ENCODE results near the gene DARS1. TPM values are rescaled to one million over a fixed set of nuclear protein-coding genes. Genes with fewer than 3 reads are reported as not detected.

Gene DARS1
- polyA plus RNA-seq, 4 donors = 27.8 to 72.8 (median 33.1) TPM

DNA sequence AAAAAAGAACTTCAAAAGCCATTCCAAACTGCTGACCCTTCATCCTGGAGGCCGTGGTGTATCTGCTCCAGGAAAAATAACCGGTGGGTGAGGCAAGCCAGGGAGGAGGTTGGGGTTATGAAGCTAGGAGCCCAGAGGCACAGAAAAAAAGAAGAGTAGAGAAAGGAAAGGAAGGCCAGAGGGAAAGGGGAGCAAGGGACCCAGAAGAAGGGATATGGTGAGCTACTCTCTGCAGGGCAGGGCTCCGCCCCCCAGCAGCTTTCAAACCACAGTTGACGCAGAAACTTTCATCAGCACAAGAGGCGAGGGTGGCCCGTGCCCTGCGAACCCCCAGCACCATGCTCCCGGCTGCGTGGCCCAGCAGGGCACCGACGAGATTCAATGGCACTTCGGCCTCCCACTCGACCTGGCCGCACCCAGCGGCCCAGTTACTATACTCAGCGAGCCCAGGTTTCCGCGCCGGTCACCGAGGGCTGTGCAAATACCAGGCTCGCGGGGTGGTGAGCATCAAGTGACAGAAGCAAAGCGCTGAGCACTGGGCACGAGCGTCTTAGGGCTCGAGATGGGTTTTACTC, 109.8 kb downstream of the DARS1 start:
- H3K36me3 ChIP-seq (ENCODE audit: control insufficient read depth in 3 of 3, insufficient read depth in 2 of 3, low read depth in 1 of 3, low read length in 3 of 3) = peaks cover 0 to 8% (median 2%) of the 10 kb centered on the region in 3 donors
- no peaks in the 10 kb centered on the region for H3K27me3 ChIP-seq (ENCODE audit: control insufficient read depth in 3 of 3, insufficient read depth in 3 of 3, low read length in 3 of 3)
- H3K27ac ChIP-seq (ENCODE audit: low read depth in 1 of 3, low read length in 2 of 3) = peak overlapping the region; percentile 38 to 92 (median 71)
- FAIRE-seq = no peak
- peak; percentile 62 to 76 for DNase-seq
- H3K9me3 ChIP-seq (ENCODE audit: control insufficient read depth in 2 of 2, insufficient read depth in 1 of 2, low read depth in 1 of 2, low read length in 1 of 2) = no peaks in the 10 kb centered on the region
- 0 to 2% (median 2%) methylated on average over 24 to 26 of the region's 26 CpGs for WGBS, 3 donors
- H3K4me1 ChIP-seq (ENCODE audit: control insufficient read depth in 3 of 3, insufficient read depth in 2 of 3, low read depth in 1 of 3, low read length in 2 of 3) = peaks cover 0 to 3% (median 2%) of the 10 kb centered on the region in 3 donors
- peak overlapping the region; percentile 72 to 82 (median 75) for H3K4me3 ChIP-seq (ENCODE audit: low read depth in 1 of 3, low read length in 3 of 3)

DNA sequence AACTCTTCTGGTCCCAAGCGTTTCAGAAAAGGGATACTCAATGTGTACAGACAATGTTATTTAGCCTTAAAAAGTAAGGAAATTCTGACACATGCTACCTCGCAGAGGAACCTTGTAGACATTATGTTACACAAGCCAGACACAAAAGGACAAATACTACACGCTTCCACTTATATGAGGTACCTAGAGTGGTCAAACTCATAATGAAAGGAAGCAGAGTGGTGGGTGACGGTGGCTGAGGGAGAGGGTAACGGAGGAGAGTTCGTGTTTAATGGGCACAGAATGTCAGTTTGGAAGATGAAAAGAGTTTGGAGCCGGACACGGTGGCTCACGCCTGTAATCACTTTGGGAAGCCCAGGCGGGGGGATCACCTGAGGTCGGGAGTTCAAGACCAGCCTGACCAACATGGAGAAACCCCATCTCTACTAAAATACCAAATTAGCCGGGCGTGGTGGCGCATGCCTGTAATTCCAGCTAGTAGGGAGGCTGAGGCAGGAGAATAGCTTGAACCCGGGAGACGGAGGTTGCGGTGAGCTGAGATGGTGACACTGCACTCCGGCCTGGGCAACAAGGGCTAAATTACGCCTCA, 110.6 kb downstream of the DARS1 start:
- FAIRE-seq = no peak
- Histone ChIP-seq H3K4me3 (ENCODE audit: low read depth in 1 of 3, low read length in 3 of 3) (peak overlapping the region in 2 of 3 donors; percentile 72 to 75), H3K9me3 (ENCODE audit: control insufficient read depth in 2 of 2, insufficient read depth in 1 of 2, low read depth in 1 of 2, low read length in 1 of 2) (no peaks in the 10 kb centered on the region), H3K27ac (ENCODE audit: low read depth in 1 of 3, low read length in 2 of 3) (no peak overlapping the region), H3K4me1 (ENCODE audit: control insufficient read depth in 3 of 3, insufficient read depth in 2 of 3, low read depth in 1 of 3, low read length in 2 of 3) (peaks cover 0 to 3% (median 2%) of the 10 kb centered on the region in 3 donors), H3K27me3 (ENCODE audit: control insufficient read depth in 3 of 3, insufficient read depth in 3 of 3, low read length in 3 of 3) (no peaks in the 10 kb centered on the region), H3K36me3 (ENCODE audit: control insufficient read depth in 3 of 3, insufficient read depth in 2 of 3, low read depth in 1 of 3, low read length in 3 of 3) (peaks cover 0 to 9% (median 2%) of the 10 kb centered on the region in 3 donors)
- 53 to 59% (median 54%) methylated on average over 19 of the region's 19 CpGs for WGBS, 3 donors
- no peak for DNase-seq

GRCh38 chr2:135870571-135870970, 114.9 kb downstream of the DARS1 start:
- 72 to 85% (median 79%) methylated on average over 1 of the region's 1 CpG for WGBS, 3 donors
- Histone ChIP-seq H3K9me3 (ENCODE audit: control insufficient read depth in 2 of 2, insufficient read depth in 1 of 2, low read depth in 1 of 2, low read length in 1 of 2) (no peaks in the 10 kb centered on the region), H3K27ac (ENCODE audit: low read depth in 1 of 3, low read length in 2 of 3) (no peak overlapping the region), H3K36me3 (ENCODE audit: control insufficient read depth in 3 of 3, insufficient read depth in 2 of 3, low read depth in 1 of 3, low read length in 3 of 3) (peaks cover 2 to 30% (median 5%) of the 10 kb centered on the region in 3 donors), H3K4me3 (ENCODE audit: low read depth in 1 of 3, low read length in 3 of 3) (no peak overlapping the region), H3K4me1 (ENCODE audit: control insufficient read depth in 3 of 3, insufficient read depth in 2 of 3, low read depth in 1 of 3, low read length in 2 of 3) (peaks cover 0 to 3% (median 2%) of the 10 kb centered on the region in 3 donors), H3K27me3 (ENCODE audit: control insufficient read depth in 3 of 3, insufficient read depth in 3 of 3, low read length in 3 of 3) (no peaks in the 10 kb centered on the region)
- FAIRE-seq = no peak
- no peak for DNase-seq

GRCh38 chr2:135863233-135863632, 122.2 kb downstream of the DARS1 start:
- DNase-seq = no peak
- 79 to 94% (median 94%) methylated on average over 6 of the region's 6 CpGs for WGBS, 3 donors
- FAIRE-seq = no peak
- no peak overlapping the region for H3K27ac ChIP-seq (ENCODE audit: low read depth in 1 of 3, low read length in 2 of 3)
- H3K27me3 ChIP-seq (ENCODE audit: control insufficient read depth in 3 of 3, insufficient read depth in 3 of 3, low read length in 3 of 3) = no peaks in the 10 kb centered on the region
- peaks cover 5 to 43% (median 9%) of the 10 kb centered on the region in 3 donors for H3K36me3 ChIP-seq (ENCODE audit: control insufficient read depth in 3 of 3, insufficient read depth in 2 of 3, low read depth in 1 of 3, low read length in 3 of 3)
- no peaks in the 10 kb centered on the region for H3K4me1 ChIP-seq (ENCODE audit: control insufficient read depth in 3 of 3, insufficient read depth in 2 of 3, low read depth in 1 of 3, low read length in 2 of 3)
- no peak overlapping the region for H3K4me3 ChIP-seq (ENCODE audit: low read depth in 1 of 3, low read length in 3 of 3)
- no peaks in the 10 kb centered on the region for H3K9me3 ChIP-seq (ENCODE audit: control insufficient read depth in 2 of 2, insufficient read depth in 1 of 2, low read depth in 1 of 2, low read length in 1 of 2)

DNA sequence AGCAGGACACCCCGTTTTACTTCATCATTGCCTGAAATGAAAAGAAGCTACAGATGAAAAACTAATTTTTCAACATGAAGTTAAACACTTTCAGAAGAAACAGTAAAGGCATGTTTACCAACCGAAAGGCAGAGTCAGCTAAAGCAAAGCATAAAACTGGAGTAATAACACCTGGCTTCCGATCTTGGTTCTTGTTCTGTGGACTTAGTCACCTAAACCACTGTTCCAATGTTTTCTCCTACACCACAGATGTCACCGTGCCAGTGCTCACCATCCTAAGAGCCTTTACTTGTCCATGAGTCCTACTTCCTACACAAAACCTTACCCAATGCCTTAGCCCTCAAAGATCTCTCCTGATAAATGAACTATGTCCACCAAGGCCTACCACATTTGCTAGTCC, 122.7 kb downstream of the DARS1 start:
- no peak overlapping the region for H3K27ac ChIP-seq (ENCODE audit: low read depth in 1 of 3, low read length in 2 of 3)
- 86 to 92% (median 90%) methylated on average over 4 of the region's 4 CpGs for WGBS, 3 donors

More for the DNA sequence above, 122.7 kb downstream of the DARS1 start:
- Histone ChIP-seq H3K4me3 (ENCODE audit: low read depth in 1 of 3, low read length in 3 of 3) (no peak overlapping the region), H3K9me3 (ENCODE audit: control insufficient read depth in 2 of 2, insufficient read depth in 1 of 2, low read depth in 1 of 2, low read length in 1 of 2) (no peaks in the 10 kb centered on the region), H3K36me3 (ENCODE audit: control insufficient read depth in 3 of 3, insufficient read depth in 2 of 3, low read depth in 1 of 3, low read length in 3 of 3) (peaks cover 5 to 45% (median 11%) of the 10 kb centered on the region in 3 donors), H3K4me1 (ENCODE audit: control insufficient read depth in 3 of 3, insufficient read depth in 2 of 3, low read depth in 1 of 3, low read length in 2 of 3) (no peaks in the 10 kb centered on the region), H3K27me3 (ENCODE audit: control insufficient read depth in 3 of 3, insufficient read depth in 3 of 3, low read length in 3 of 3) (no peaks in the 10 kb centered on the region)
- DNase-seq (no peak), FAIRE-seq (no peak)

Other genes with a start within 250 kb of the DARS1 start
- gene UBXN4, start 243.8 kb downstream of the DARS1 start, polyA plus RNA-seq = 100 to 1,000 TPM in 1 of 4 donors, 10 to 100 TPM in 3; 40.0 to 129 (median 54.7) TPM
- gene LCT, start 148.4 kb downstream of the DARS1 start, polyA plus RNA-seq = 100 to 1,000 TPM in 1 of 4 donors, 10 to 100 TPM in 3; 37.0 to 332 (median 73.6) TPM
- 10 to 100 TPM in 3 of 4 donors, 1 to 10 TPM in 1; 9.5 to 54.2 (median 24.0) TPM for gene MCM6, start 109.2 kb downstream of the DARS1 start, polyA plus RNA-seq
- gene CXCR4, start 132.5 kb upstream of the DARS1 start, polyA plus RNA-seq = 10 to 100 TPM in 2 of 4 donors, 1 to 10 TPM in 2; 4.5 to 24.8 (median 8.5) TPM

All from small intestine (tissue), 7 donors.